Measurements from ENCODE around the gene LRRC28.

Gene LRRC28

GRCh38 chr15:99439524-99439835 is 188.2 kb downstream of the LRRC28 start:
- Histone ChIP-seq H3K4me3 (no peak overlapping the region), H3K27ac (no peak overlapping the region)

GRCh38 chr15:99440029-99440428 is 188.7 kb downstream of the LRRC28 start:
- peak overlapping the region in 3 of 21 experiments; percentile 2 to 79 (median 47) for H3K27ac ChIP-seq
- no peak overlapping the region for H3K4me3 ChIP-seq

Data from skin epidermis (tissue), 12 donors.